ENCODE results near the gene VPS54. TPM values are rescaled to one million over a fixed set of nuclear protein-coding genes. Genes with fewer than 3 reads are reported as not detected.

VPS54 gene
- polyA plus RNA-seq, 1 of the 3 experiments (the other 2 are of a cell fraction), result 5.3 TPM

GRCh38 chr2:64029116-64029665 is 10.0 kb upstream of the VPS54 start (continued):
- TF ChIP-seq REST (IDR thresholded peaks at IDR 0.05; ENCODE audit: low read depth, low read length) (no peak), TCF12 (IDR thresholded peaks at IDR 0.05) (no peak), CTCF (IDR thresholded peaks at IDR 0.05) (no peak), GABPA (IDR thresholded peaks at IDR 0.05; ENCODE audit: low read depth) (no peak), POLR2AphosphoS5 (IDR thresholded peaks at IDR 0.05; ENCODE audit: low read depth, low read length) (no peak), SIN3A (IDR thresholded peaks at IDR 0.05; ENCODE audit: borderline replicate concordance, low read depth, low read length) (no peak), GATA2 (CRISPR knock-in tag; IDR thresholded peaks at IDR 0.05) (no peak)

GRCh38 chr2:64025741-64026140 is 6.5 kb upstream of the VPS54 start:
- H3K4me1 ChIP-seq (ENCODE audit: control insufficient read depth in 1 of 2, insufficient read depth in 2 of 2, low read depth in 1 of 2, low read length in 1 of 2), result peaks cover 0 to under 1% of the 10 kb centered on the region in 2 experiments; a peak in 1 of 4 replicates
- no peaks in the 10 kb centered on the region for H3K27me3 ChIP-seq (ENCODE audit: insufficient read depth)
- POLR2A ChIA-PET, result no interaction called here
- H4K20me1 ChIP-seq (ENCODE audit: insufficient read depth), result no peaks in the 10 kb centered on the region
- H3K4me3 ChIP-seq (ENCODE audit: low read depth in 2 of 2, low read length in 1 of 2), result no peak overlapping the region
- no peaks in the 10 kb centered on the region for H3K79me2 ChIP-seq (ENCODE audit: insufficient read depth)
- H3K27ac ChIP-seq (ENCODE audit: low read depth in 2 of 2, low read length in 1 of 2), result no peak overlapping the region
- H3K9ac ChIP-seq, result no peak overlapping the region
- DNase-seq, result no peak
- 78% methylated on average over 3 of the region's 3 CpGs for WGBS (ENCODE audit: low lambda C conversion rate)
- CTCF ChIA-PET, result interaction anchor here (1.4 kb wide), 1 partner anchor 24 kb away, joined by 3 read pairs; no protein-coding TSS in a partner anchor
- H3K4me2 ChIP-seq, result no peak overlapping the region
- no peaks in the 10 kb centered on the region for H3K36me3 ChIP-seq (replicated peaks in 1 of 2; ENCODE audit: control insufficient read depth in 1 of 2, insufficient read depth in 2 of 2, low read length in 1 of 2)
- H2AFZ ChIP-seq (ENCODE audit: low read depth), result no peak overlapping the region
- H3K9me3 ChIP-seq, result no peaks in the 10 kb centered on the region
- no peaks in the 10 kb centered on the region for H3F3A ChIP-seq (replicated peaks; ENCODE audit: insufficient read depth)
- no peaks in the 10 kb centered on the region for H3K9me2 ChIP-seq
- TF ChIP-seq YY1 (IDR thresholded peaks at IDR 0.05; ENCODE audit: low read depth), result no peak
- no peak for TF ChIP-seq SMC3 (IDR thresholded peaks at IDR 0.05; ENCODE audit: low read depth, low read length)
- no peak for TF ChIP-seq RCOR1 (IDR thresholded peaks at IDR 0.05; ENCODE audit: low read length)
- no peak for TF ChIP-seq RXRA (IDR thresholded peaks at IDR 0.05; ENCODE audit: borderline replicate concordance, low read depth)
- no peak for TF ChIP-seq USF2 (IDR thresholded peaks at IDR 0.05; ENCODE audit: borderline replicate concordance, low read depth, low read length)
- no peak for TF ChIP-seq IRF3 (IDR thresholded peaks at IDR 0.05; ENCODE audit: low read depth, low read length)
- no peak for TF ChIP-seq TCF12 (IDR thresholded peaks at IDR 0.05)
- no peak for TF ChIP-seq GABPA (IDR thresholded peaks at IDR 0.05; ENCODE audit: low read depth)
- TF ChIP-seq SIN3A (IDR thresholded peaks at IDR 0.05; ENCODE audit: borderline replicate concordance, low read depth, low read length), result no peak
- no peak for TF ChIP-seq GATA2 (CRISPR knock-in tag; IDR thresholded peaks at IDR 0.05)
- TF ChIP-seq RFX5 (IDR thresholded peaks at IDR 0.05; ENCODE audit: low read length), result no peak
- TF ChIP-seq FOXJ3 (CRISPR knock-in tag; IDR thresholded peaks at IDR 0.05), result no peak
- TF ChIP-seq TEAD4 (IDR thresholded peaks at IDR 0.05; ENCODE audit: borderline replicate concordance, insufficient read depth), result no peak
- TF ChIP-seq JUND (IDR thresholded peaks at IDR 0.05), result no peak
- TF ChIP-seq RAD21 (IDR thresholded peaks at IDR 0.05; ENCODE audit: low read length), result no peak
- TF ChIP-seq FOXM1 (IDR thresholded peaks at IDR 0.05; ENCODE audit: low read depth), result no peak
- TF ChIP-seq ZBTB33 (IDR thresholded peaks at IDR 0.05; ENCODE audit: borderline replicate concordance, low read depth), result no peak
- TF ChIP-seq MAX (IDR thresholded peaks at IDR 0.05; ENCODE audit: low read depth), result no peak
- TF ChIP-seq CHD2 (IDR thresholded peaks at IDR 0.05; ENCODE audit: low read length, partially characterized antibody), result no peak
- TF ChIP-seq ELF1 (IDR thresholded peaks at IDR 0.05), result no peak
